GM18505 (cell line): ENCODE measurements around the gene CUBN.

ENCODE experiments used
- ATAC-seq: cut with Tn5 transposase; IDR thresholded peaks from one replicate; pipeline ENCODE4 v1.9.1; 2021; ENCODE audit not compliant: unreplicated experiment
- POLR2A ChIP-seq: IDR thresholded peaks from 4 replicates; pipeline ENCODE4 v1.6.1; 2011; ENCODE audit warnings: borderline replicate concordance; ENCODE audit not compliant: insufficient read depth, insufficient read length; ENCODE audit errors: extremely low read depth

The CUBN gene

GRCh38 chr10:16923309-16923708 is 206.3 kb downstream of the CUBN start:
- TF ChIP-seq POLR2A: no peak

GRCh38 chr10:16919121-16919982 is 210.3 kb downstream of the CUBN start:
- ATAC-seq: no peak
- no peak for TF ChIP-seq POLR2A

More at GRCh38 chr10:16923309-16923708, 206.3 kb downstream of the CUBN start:
- ATAC-seq: no peak

- no peak for TF ChIP-seq POLR2A
- no peak for ATAC-seq
Observed at GRCh38 chr10:16916496-16916895, 213.1 kb downstream of the CUBN start.

GRCh38 chr10:16915300-16915699 is 214.3 kb downstream of the CUBN start:
- TF ChIP-seq POLR2A: no peak
- ATAC-seq: no peak

- no peak for ATAC-seq
- no peak for TF ChIP-seq POLR2A
Observed at GRCh38 chr10:16913266-16913665, 216.3 kb downstream of the CUBN start.

- no peak for TF ChIP-seq POLR2A
- ATAC-seq: no peak
Observed at GRCh38 chr10:16910793-16911164, 218.8 kb downstream of the CUBN start.

- TF ChIP-seq POLR2A: no peak
- no peak for ATAC-seq
Observed at GRCh38 chr10:16909961-16910792, 219.4 kb downstream of the CUBN start.

- TF ChIP-seq POLR2A: no peak
- no peak for ATAC-seq
Observed at GRCh38 chr10:16909271-16909767, 220.3 kb downstream of the CUBN start.

- TF ChIP-seq POLR2A: no peak
- no peak for ATAC-seq
Observed at GRCh38 chr10:16907687-16908086, 221.9 kb downstream of the CUBN start.

GRCh38 chr10:16905320-16905719 is 224.3 kb downstream of the CUBN start:
- no peak for TF ChIP-seq POLR2A
- ATAC-seq: no peak

- ATAC-seq: no peak
- TF ChIP-seq POLR2A: no peak
Observed at GRCh38 chr10:16904639-16905061, 225.0 kb downstream of the CUBN start.

GRCh38 chr10:16904049-16904448 is 225.6 kb downstream of the CUBN start:
- TF ChIP-seq POLR2A: no peak
- no peak for ATAC-seq

- TF ChIP-seq POLR2A: no peak
- ATAC-seq: no peak
Observed at GRCh38 chr10:16902606-16903005, 227.0 kb downstream of the CUBN start.
